A673 (cell line): ENCODE data around the gene STARD7.

Source experiments
- CTCF ChIP-seq: fragments of 300-800, 200-600 bp; sonication (generic); conservative IDR thresholded peaks from 2 replicates; pipeline ENCODE4 v1.5.1; 2017; ENCODE audit warnings: low read depth, mild to moderate bottlenecking, antibody characterized with exemption, low read length, moderate library complexity, mixed read lengths
- EZH2 ChIP-seq: fragments of 200-600 bp; sonication (generic); IDR thresholded peaks from 2 replicates; pipeline ENCODE4 v1.6.1; 2017; ENCODE audit warnings: borderline replicate concordance, low read depth, mild to moderate bottlenecking, mixed read lengths, antibody characterized with exemption, low read length; ENCODE audit not compliant: poor library complexity, severe bottlenecking

GRCh38 chr2:96184989-96185388 is 23.6 kb downstream of the STARD7 start:
- no peak for TF ChIP-seq CTCF
- TF ChIP-seq EZH2 = no peak
